GM18526 (cell line): ENCODE data around the gene PI4KA.

Experiments
- POLR2A ChIP-seq: IDR thresholded peaks from 3 replicates; pipeline ENCODE4 v1.6.1; 2011; ENCODE audit not compliant: insufficient read length; ENCODE audit errors: extremely low read depth

The PI4KA gene

DNA sequence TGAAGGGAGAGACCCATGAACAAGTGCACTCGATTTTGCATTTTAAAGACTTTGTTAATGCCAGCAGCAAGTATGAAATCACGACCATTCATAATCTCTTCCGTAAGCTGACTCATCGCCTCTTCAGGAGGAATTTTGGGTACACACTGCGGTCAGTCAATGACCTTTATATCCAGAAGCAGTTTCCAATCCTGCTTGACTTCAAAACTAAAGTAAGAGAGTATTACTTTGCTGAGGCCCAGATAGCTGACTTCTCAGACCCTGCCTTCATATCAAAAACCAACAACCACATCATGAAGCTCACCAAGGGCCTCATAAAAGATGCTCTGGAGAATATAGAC, 78.8 kb downstream of the PI4KA start:
- no peak for TF ChIP-seq POLR2A

- no peak for TF ChIP-seq POLR2A
These were observed 79.4 kb downstream of the PI4KA start for GRCh38 chr22:20779014-20779817.

DNA sequence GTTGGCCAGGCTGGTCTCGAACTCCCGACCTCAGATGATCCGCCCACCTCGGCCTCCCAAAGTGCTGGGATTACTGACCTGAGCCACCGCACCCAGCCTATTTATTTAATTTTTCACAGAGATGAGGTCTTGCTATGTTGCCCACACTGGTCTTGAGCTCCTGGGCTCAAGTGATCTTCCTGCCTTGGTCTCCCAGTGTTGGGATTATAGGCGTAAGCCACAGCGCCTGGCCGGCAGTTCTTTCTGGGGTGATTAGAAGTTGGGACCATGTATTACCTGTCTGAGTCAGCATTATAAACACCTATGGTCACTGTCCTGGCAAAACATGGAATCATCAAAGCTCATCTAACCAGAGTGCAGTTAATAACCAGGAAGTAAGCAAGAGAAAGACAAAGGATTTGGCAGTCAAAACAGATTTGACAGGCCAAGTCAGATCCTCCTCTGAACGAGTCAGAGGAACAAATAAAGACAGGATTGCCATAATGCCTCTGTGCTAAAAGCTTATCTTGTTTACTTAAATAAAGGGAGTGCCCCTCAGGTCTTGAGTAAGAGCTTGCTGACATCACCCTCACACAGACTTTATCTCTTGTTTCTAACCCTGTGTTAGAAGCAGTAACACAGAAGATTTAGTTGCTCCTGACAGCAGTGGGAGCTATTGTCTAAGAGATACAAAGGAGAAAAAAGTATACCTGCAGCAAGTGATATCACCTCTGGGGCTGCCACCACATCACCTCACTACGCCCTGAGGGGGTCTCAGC, 81.0 kb downstream of the PI4KA start:
- TF ChIP-seq POLR2A = no peak

DNA sequence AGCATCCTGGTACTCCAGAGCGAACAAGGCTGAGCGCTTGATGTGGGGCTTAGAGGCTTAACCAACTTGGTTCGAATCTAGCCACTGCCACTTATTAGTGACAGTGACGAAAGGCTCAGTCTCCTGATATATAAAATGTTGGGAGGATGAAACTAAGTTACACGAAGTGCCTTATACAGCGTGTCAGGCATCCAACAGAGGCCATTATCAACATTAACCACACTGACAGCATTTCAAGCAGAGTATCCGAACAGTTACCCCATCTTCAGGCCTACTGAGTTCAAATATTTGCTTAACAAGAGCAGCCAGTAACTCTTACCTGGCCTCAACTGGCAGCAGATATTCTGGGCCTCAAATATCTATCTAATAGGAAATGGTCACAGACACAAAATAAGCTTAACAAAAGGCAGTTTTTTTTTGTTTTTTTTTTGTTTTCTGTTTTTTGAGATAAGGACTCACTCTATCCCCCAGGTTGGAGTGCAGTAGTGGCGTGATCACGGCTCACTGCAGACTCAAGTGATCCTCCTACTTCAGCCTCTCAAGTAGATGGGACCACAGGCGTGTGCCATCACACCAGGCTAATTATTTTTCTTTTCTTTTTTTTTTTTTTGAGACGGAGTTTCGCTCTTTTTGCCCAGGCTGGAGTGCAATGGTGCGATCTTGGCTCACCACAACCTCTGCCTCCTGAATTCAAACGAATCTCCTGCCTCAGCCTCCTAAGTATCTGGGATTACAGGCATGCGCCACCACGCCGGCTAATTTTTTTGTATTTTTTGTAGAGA, 81.8 kb downstream of the PI4KA start:
- TF ChIP-seq POLR2A = no peak

- no peak for TF ChIP-seq POLR2A
These were observed 83.2 kb downstream of the PI4KA start for GRCh38 chr22:20775342-20775895.

- TF ChIP-seq POLR2A = no peak
These were observed 83.7 kb downstream of the PI4KA start for GRCh38 chr22:20774882-20775281.

DNA sequence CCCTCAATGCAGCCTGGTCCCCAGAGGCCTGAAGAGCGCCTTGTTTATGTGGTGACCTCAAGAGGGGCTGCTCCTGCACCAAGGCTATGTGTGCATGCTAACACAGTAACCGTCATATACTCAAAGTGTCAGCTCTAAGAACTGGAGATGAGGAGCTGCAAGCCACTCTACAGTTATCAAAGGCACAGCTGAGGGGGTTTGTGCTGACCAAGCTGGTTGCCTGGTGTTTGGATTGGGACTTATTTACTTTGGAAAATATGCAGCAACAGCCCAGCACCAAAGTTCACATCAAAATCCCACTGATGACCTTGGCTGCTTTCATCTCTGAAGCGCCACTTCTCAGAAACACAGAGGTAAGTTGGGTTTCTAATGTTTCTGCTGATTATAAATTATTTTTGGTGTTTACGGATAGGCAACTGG, 84.8 kb downstream of the PI4KA start, which contains the start of gene SERPIND1:
SERPIND1 (plus strand) TSS at position 321 of the 420 bp plus-strand sequence. CDS start 5,200 bp downstream, outside the sequence.
- TF ChIP-seq POLR2A = no peak

- TF ChIP-seq POLR2A = no peak
These were observed 86.5 kb downstream of the PI4KA start for GRCh38 chr22:20771918-20772625.

DNA sequence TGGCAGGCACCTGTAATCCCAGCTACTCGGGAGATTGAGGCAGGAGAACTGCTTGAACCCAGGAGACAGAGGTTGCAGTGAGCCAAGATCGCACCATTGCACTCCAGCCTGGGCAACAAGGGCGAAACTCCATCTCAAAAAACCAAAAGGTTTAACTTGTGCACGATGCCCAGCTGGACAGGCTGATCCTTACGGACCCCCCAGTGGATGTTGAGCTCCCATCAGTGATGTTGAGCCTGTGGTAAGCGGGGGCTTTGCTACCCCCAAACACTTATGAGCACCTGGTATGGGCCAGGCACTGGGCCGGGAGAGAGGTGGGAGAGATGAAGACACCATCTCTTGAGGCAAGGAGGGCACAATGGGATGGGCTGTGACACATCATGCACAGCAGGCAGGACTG, 92.1 kb downstream of the PI4KA start:
- no peak for TF ChIP-seq POLR2A

DNA sequence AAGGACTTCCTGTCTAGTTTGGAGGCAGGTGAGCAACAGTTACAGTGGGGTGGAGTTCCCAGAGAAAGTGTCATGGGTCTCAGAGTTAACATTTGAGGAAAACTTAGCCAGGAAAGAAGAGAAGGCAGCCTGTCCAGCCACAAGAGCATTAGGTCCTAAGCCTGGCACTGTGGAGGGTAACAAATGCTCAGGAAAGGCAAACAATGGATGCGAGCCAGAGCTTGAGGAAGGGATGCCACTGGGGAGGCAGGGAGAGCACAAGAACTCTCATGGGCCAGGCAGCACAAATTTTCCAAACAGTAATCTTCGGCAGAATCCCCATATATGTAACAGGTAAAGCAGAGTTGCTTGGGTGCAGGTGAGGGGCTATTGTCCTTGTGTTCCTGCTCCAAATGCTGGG, 92.7 kb downstream of the PI4KA start:
- TF ChIP-seq POLR2A = no peak

DNA sequence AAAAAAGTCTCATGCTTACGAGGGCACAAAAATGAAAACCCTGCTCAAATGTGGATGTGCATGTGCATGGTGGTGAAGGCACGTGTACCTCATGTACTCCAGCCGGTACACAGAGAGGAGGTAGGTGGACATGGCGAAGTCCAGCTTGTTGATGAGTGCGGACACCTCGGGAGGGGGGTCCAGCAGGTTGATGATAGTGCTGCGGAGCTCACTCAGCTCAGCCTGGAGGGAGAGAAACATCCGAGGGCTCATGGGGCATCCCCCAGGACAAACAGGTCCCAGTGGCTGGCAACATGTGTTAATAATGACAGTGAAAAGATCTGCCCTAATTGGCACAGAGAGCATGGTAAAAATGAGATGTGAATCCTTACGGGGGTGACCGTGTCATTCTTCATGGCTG, 93.9 kb downstream of the PI4KA start:
- TF ChIP-seq POLR2A = no peak

- no peak for TF ChIP-seq POLR2A
These were observed 94.2 kb downstream of the PI4KA start for GRCh38 chr22:20764471-20764720.

GRCh38 chr22:20763630-20764470, 94.8 kb downstream of the PI4KA start:
- no peak for TF ChIP-seq POLR2A

DNA sequence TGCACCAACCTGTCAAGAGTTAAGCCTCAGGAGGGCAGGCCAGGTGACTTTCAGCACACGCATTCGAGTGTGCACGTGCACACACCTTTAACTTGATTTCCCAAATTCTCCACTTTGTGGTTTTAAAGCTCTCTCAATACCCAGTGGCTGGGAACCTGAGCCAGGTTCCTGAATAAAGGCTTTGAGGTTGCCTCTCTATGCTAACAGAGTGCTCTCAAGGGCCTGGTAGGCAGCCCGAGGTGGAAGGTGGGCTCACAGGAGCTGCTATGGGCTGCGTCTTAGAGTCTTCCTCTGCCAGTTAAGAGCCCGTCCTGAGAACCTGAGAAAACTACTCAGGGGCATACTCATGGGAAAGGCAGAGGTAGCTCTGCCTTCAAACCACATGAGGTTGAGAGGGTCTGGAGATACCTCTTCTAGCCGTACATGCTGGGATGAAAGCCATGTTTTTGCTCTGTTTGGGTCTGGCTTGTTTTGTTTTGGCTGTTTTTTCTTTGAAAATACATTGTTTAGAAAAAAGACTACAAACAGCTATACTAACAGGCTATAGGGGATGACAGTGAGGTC, 96.3 kb downstream of the PI4KA start:
- no peak for TF ChIP-seq POLR2A

DNA sequence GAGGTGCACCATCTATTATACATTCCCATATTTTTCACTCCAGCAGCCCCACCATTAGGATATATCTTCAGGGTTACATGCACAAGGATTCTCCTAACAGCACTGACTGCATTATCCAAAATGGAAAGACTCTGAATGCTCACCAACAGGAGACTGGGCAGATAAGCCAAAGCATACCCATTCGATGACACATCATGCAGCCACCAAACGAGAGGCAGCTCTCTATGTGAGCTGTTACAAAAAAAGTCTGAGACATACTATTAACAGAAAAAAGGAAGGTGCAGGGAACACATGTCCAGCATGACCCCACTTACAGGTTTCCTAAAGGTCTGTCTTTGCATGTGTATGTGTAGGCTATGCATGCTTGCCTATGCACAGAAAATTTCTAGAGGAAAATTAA, 97.1 kb downstream of the PI4KA start:
- TF ChIP-seq POLR2A = no peak
